Stimulated activated CD8-positive, alpha-beta memory T cell treated with anti-CD3 and anti-CD28 coated beads, Interleukin-4, amount 100 ng/mL, for 48 hours (primary cell): ENCODE data around the gene CTXN1.
"Not testable (repeated sequence)": the region's sequence is repeated elsewhere in the genome, so short reads cannot be mapped to it uniquely, and the experiment has no call there.

Source experiments
- DNase-seq: peaks from one replicate; pipeline ENCODE4 v3.0.0-alpha.2; 2020

CTXN1 gene

DNA sequence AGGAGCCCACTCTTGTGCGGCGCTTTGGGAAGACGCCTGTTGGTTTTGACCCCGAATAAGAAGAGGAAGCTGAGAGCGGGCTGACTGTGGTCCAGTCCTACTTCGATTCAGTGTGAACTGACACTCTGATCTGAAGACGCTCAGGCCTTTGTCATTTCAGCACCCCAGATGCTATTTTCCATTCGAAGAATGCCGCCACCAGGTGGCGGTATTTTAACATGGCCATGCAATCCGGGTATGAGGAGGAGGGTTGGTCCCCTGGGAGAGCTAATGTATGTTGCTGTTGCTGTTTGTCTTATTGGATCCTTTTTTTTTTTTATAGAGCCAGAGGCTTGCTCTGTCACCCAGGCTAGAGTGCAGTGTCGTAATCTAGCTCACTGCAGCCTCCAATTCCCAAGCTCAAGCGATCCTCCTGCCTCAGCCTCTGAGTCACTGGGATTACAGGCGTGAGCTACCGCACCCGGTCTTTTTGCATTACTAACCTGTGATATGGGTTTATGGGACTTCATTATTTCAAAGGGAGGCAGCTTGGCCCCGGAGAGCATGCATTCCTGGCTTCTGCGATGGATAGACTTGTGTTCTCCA is 18.3 kb upstream of the CTXN1 start:
- DNase-seq = peak; percentile 92

DNA sequence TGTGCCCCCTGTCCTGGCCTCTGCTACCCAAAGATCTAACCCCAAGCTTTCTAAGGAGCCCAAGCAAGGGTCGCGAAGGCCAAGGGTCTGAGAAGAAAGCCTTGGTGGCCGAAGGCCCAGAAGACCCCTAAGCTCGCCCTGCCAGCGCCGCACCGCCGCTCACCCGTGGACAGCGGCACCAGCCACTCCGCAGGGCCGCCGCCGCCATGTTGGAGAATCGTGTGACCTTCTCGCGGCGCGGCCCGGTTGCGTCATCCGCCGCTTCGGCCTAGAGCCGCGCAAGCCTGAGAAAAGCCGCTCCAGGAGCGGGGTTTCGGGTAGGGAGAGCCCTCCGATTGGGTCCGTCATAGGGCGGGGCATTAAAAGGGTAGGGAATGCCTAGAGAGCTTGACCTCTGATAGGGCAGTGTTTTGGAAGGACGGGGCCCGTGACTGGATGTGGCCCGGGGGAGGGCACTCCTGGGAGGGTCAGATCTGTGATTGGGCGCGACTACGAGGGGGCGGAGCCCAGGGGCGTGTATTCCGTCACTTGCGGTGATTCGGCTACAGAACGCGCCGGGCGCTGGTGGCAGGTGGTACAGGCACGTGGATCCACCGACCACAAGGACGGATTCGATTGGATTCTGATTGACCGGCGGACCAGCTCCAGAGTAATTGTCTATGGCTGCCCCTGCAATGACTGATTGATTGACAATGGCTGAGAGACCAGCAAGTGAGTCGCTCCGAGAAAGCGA is 17.7 kb upstream of the CTXN1 start, which contains the start of gene TIMM44:
TSS of gene TIMM44 (minus strand) at position 223 of the 733 bp plus-strand sequence. CDS start at position 208, 15 bp downstream.
- peak; percentile 99 for DNase-seq

DNA sequence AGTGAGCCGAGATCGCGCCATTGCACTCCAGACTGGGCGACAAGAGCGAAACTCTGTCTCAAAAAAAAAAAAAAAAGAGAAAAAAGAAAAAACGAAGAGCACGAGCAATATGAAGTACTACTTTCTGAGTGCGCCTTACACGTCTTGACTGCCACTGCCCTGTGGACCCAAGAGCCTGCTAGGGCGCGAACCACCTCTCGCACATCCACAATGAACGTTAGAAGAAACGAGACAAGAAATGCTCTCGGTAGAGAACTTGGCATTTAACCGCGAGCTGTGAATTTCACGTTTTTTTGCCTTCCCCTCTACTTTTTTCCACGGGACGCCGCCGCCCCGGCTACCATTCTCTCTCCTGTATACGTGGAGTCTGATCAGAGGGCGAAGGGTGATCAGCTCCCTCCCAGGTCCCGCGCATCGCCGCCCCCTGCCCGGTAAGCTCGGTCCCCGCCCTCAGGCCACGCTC is 17.1 kb upstream of the CTXN1 start:
- no peak for DNase-seq

DNA sequence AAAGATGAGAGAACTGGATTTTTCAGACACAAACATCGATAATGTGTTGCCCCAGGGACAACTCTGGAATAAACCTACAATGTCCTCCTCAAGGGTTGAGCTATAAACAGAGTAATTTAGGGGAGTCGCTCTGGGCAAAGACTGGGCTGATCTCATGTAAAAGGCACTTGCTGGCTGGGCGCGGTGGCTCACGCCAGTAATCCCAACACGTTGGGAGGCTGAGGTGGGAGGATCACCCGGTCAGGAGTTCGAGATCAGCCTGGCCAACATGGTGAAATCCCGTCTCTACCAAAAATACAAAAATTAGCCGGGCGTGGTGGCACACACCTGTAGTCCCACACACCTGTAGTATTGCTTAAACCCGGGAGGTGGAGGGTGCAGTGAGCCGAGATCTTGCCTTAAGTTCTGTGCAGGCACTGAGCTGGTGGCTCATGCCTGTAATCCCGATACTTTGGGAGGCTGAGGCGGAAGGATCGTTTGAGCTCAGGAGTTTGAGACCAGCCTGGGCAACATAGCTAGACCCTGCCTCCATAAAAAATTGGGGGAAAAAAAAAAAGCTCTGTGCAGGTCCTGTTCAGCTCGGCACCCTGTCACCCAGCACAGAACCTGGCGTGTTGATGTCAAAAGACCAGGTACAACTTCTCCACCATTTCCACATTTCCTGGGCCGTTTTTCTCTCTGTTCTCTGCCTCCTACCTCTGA is 16.1 kb upstream of the CTXN1 start:
- DNase-seq = no peak

DNA sequence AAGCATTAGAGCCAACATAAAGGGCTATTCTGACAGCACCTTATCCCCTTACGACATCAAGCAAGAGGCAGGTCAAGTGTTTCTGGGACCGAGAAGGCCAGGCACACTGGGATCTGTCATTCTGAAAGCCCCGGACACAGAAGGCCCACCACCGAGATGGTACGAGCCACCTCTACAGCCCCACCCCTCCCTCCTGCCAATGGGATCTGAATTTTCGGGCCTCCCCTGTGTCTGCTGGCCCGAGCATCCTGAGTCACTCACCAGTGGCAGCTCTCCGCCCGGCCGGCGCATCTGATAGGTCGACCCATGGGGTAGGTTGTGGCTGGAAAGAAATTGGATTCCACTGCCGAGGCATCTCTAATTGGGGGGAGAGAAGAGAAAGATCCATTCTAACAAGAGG is 14.9 kb upstream of the CTXN1 start:
- DNase-seq = no peak

DNA sequence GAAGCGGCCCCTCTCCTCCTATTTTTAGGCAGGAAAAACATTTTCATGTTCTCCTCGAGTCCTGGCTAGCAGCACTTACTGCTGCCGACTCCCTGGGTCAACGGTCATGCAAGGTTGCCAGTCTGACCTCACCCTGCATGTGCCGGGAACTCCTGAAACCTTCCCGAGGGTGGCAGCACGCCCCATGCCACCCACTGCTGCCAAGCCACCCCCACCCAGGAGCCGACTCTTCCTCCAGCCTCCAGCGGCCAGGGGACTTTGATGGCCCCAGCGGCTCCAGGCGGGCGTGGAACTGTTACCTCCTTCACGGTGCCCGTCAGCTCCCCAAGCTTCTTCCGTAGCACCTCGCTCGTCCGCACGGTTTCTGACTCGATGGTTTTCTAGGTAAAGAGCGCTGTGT is 8.8 kb upstream of the CTXN1 start:
- no peak for DNase-seq

DNA sequence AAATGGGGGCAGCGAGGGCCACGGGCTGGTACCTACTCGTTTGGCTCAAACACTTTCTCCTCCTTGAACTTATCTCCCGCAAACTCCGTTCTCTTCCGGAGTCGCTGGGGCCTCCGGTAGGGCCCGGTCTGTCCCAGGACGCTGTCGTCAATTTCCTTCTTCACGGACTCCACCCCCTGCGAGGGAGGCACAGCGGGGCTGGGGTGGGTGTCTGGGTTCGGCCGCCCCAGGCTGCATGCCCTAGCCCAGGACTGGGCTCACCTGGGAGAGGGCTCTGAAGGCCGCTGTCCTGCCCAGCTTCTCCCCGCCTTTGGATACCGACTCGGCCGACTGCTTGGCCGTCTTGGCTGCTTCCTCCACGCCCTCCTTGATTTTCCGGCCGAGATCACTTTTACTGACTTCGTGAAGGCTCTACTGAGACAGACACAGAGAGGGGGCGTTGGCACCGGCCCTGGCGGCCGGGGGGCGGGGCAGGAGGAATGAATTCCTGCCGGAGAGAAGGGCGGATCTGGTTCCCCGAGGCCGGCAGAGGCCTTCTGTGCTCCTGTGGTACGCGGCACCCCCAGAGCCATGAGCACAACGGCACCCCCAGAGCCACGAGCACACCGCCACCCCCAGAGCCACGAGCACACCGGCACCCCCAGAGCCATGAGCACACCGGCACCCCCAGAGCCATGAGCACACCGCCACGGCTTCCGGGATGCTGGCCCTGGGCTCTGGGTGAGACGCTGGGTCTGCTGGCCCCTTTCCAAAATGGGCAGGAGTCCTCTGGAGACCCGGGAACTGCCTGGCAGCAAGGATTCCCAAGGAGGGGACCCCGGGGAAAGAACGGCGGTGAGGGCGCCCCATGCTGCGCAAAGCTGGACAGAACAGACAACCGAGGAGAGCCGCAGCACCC is 8.1 kb upstream of the CTXN1 start:
- no peak for DNase-seq

DNA sequence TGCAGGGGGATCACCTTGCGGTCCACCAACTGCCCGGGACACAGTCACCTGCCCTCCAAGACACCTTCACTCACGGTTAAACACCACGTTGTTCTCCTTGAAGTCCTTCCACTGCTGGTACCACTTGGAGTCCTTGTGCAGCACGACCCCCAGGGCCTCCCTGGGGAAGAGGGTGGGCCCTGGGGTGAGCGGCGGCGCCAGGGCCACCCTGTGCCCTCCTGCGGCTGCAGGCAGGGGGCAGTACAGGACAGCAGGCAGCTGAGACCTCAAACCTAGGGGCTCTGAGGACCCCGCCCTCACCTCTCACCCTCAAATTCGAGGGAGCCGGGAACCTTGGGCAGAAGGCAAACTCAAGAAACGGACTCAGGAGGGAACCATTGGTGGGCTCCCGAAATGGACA is 7.5 kb upstream of the CTXN1 start:
- no peak for DNase-seq

DNA sequence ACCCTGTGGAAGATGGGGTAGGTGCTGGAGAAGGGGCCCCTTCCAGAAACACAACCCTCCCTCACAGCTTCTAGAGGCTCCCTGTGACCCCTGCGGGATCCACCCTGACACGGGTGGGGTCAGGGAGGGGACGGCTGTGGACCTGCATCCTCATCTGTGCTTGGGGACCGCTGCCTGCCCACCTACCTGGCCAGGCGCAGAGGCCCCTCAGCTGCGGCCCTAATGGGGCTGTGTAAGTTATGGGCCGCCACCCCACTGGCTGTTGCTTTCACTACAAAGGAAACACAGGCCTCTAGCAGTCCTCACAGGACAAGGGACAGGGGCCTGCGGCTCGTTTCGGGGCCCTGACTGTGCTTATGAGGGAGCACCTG is 7.0 kb upstream of the CTXN1 start:
- DNase-seq = no peak

DNA sequence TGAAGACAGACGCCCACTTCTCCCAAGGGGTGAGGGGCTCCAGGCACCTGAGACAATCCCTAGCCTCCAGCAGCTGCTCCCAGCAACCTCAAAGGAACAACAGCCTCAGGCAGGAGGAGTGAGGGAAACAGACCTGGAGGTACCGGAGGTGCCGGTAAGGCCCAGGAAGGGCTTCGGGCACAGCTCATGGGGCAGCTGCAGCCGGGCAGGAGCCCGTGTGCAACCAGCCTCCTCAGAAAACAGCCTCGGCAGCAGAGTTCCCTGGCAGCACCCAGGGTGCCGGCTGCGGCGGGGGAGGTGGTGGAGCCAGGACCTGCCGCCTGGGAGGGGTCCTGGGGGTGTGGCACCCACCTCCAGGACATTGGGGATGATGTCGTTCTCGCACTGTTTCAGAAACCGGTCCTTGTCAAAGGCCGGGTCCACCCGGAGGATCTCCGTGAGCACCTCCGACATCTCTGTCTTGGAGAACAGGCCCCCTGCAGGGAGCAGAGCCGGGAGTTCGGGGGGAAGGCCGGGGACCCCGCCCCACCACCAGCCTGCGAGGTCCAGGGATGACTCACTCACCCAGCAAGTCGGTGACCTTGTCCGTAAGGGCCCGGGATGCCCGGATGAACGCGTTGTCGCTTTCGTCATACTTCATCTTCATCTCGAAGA is 6.5 kb upstream of the CTXN1 start:
- no peak for DNase-seq

DNA sequence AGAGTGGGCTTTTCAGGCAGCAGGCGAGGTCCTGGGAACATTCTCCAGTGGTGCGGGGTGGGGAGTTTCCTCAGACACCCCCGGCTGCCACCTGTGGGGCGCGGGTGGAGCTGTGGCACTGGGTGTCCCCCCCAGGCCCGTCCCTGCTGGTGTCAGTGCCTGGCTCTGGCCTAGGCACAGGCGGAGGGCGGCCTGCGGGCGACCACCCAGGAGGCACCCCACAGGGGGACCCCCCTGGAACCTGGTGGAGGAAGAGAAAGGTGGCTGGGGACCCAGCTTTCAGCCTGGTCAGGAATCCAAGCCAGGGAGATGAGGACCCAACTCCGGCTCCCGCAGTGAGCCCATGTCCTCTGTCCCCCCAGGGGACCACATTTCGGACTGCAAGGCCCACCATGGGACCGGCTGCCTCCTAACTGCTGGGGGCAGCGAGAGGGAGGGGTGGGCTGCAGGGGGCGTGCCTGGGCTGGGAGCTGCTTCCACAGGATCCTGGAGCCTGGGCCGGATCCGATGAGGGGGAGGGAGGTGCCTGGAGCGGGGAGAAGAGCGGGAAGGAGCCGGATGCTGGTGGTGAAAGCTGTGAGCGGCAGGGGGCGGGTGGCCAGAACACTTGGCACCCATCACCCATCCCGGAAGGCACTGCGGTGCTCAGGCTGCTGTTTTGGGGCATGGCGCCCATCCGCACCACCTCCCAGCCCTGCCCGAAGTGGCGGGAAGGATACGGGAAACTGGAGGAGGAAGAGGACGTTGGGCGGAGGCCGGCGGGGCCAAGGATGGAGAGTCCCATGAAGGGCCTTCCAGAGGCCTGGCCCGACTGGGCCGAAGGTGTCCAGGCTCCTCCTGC is 5.5 kb upstream of the CTXN1 start:
- no peak for DNase-seq

DNA sequence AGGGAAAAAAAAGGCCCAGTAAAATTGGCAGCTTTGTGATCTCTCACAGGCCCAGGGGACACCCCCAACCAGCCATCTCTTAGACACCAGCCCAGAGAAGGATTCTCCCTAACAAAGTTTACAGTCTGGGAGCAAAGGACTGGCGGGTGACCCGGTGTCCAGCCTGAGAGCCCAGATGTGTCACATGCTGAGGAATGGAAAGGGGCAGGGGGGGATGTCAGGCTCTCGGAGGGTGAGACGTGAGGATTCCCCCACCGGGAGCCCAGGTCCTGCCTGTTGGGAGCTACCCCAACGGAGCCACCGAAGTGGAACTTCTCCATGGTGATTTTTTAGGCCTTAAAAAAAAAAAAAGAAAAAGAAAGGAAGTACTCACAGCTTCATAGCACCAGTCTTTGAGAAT is 4.8 kb upstream of the CTXN1 start:
- no peak for DNase-seq

DNA sequence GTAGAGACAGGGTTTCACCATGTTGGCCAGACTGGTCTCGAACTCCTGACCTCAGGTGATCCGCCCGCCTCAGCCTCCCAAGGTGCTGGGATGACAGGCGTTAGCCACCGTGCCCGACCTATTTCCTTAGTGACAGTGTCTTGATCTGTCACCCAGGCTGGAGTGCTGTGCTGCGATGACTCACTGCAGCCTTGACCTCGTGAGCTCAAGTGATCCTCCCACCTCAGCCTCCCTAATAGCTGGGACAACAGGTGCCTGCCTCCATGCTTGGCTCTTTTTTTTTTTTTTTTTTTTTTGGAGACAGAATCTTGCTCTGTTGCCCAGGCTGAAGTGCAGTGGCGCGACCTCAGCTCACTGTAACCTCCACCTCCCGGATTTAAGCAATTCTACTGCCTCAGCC is 4.1 kb upstream of the CTXN1 start:
- not testable (repeated sequence) for DNase-seq

DNA sequence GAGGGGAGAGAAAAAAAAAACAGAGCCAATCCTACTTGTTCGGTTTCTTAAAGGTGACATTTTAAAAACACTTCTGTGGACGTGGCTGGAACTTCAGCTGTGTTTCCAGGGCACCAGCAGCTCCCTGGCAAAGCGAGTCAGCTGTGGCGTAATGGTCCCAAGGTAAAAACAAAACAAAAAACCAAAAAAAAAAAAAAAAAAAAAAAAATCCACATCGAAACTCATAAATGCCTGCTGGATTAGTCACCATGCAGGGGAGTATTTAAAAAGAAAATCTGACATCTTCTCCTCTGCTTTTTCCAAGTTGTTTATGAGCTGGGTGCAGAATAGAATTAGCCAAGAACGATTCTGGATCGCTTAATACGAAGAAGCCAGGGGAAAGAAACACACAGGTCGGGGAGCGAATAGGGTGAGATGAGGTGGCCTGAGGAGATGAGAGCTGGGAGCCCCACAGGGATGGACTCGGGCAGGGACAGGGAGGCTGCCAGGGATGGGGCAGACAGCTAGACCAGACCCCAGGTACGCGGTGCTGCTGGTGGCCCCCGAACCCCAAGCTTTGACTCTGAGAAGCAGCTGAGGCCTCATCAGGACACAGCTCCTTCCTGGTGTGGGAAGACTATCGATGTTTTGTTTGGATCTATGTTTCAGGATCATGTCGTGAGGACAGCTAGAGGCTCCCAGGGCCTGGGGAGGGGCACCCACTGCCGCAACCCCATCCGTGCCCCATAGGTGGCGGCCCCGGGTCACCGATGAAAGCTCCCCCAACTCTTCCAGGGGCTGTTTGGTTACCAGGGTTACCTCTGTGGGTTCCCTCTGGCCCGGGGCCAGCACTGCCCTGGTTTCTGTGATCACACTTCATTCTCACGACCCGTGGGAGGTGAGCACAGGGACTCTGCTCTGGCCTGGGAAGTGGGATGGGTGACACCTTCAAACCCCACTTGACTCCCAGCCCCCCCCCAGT is 3.1 kb upstream of the CTXN1 start:
- peak; percentile 85 for DNase-seq

DNA sequence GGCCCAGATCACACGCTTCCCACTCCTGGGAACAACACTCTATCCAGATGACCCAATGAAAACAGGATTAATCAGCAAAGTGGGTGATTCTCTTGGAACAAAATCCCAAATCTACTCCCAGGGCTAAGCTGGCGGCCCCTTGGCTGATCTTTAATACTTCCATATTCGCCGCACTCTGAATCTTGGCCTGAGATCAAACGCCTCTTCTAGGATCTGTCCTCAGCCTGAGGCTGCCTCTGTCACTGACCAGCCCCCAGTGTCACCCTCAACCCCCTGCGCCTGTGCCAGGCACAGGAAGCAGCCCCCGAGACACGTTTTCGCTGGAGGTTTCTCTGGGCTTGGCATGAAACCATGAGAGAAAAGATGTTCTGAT is 2.4 kb upstream of the CTXN1 start:
- no peak for DNase-seq

DNA sequence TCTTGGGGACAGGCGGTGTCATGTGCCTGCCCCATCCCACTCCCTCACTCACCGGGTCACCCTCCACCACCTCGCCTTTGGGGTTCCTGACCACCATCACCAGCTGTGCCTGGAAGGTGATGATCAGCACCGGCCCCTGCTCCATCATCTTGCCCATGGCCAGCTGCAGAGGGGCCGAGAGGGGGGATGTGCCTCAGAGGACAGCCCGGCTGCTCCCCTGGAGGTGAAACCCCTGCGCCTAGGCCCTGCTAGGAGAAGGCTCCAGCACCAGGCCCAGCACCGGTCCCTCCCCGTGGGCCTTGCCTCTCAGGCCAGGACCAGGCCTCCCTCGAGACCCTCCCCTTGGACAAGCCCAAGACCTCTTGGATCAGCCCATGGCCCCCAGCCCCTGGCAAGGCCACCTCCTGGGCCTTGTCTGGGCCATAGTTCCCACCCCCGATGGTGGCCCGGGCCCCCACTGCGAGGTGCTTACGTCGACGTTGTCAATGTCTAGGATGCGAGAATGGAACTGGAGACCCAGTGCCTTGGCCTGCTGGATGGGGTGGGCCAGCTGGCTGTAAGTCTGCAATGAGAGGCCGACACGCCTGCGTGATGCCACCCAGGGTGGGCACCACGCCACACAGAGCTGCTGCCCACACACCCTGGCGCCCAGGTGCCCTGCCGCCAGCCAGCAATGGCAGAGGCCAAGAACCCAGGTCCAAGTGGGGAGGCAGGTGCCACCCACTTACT is 1.8 kb upstream of the CTXN1 start:
- no peak for DNase-seq

DNA sequence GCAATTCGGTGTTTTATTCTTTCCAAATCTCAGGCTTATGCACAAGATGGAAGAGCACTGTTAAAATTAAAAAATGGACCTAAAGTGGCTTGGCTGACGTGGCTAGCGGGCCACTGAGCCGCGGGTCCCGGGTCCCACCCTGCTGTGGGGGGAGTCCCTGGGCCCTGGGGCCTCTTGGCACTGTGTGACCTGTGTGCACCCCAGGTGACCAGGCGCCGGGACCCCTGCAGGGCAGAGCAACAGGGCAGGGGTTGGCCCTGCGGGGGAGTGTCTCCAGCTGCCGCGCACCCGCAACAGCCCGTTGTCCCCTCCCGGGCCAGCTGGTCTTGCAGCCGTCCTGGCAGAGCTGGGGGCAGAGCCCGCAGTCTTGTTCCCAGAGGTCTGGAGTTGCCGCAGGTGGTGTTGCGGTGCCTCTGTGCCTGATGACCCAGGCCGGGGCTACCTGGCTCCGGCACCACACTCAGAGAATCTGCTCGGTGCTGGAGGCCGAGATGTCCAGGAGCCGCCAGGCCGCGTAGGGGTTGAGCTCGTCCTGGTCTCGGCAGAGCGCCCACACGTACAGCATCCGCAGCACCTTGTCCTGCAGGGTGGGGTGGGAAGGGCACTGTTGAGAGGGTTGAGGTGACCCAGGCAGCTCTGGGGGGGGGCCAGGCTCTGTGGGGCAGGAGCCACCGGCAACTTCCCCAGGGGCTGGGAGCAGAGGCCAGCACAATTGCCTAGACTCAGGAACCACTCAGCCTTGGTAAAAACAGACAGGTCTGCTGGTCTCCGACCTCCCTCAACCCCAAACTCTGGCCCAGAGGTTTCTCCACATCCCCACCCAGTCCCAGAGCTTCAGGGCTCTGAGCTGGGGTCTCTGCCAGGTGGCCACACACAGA is 1.0 kb upstream of the CTXN1 start:
- no peak for DNase-seq

DNA sequence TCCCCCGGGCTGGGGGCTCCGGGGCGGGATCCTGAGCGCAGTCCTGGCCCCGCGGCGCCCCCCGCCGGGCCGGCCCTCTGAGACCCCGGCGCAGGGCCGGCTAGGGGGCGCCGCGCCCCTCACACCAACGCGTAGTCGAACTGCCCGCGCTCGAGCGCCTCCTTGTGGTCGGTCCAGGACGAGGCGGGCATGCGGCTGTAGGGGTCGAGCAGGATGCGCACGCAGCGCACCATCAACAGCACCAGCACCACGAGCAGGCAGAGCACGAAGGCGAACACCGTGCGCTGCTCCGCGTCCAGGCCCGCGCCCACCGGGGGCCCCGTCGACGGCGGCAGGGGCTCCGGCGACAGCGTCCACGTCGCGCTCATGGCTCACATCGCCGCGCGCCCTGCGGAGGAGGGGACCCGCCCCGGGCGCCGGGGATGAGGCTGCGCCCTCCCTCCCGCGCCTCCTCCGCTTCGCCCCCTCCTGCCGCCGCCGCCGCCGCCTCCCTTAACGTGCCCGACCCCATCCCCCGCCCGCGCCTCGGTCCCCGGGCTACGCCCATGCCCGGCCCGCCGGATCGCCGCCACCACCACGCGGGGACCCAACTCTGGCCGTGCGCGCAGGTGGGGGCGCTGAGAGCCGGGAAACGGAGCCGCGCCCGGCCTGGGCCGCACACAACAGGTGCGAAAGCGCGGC is 624 bp downstream of the CTXN1 start:
- peak; percentile 93 for DNase-seq
